SK-N-SH (cell line): ENCODE measurements around the gene ASIC4. TPM values are rescaled to one million over a fixed set of nuclear protein-coding genes. Genes with fewer than 3 reads are reported as not detected.

Experiments
- CTCF ChIA-PET: fragments of 300-600, 350-600 bp; formaldehyde crosslinking; extraction: SDS; loops from one replicate; lab custom pipeline; 2021; lab: Yijun Ruan, JAX
- POLR2A ChIA-PET: fragments of 350-600 bp; sonication (Branson Sonifier 250); formaldehyde crosslinking; extraction: SDS; loops from one replicate; lab custom pipeline; 2020; ENCODE audit warnings: antibody characterized with exemption, inconsistent platforms; lab: Yijun Ruan, JAX
- DNase-seq: peaks from one replicate; pipeline ENCODE4 v3.0.0; 2012
- H2AFZ ChIP-seq: fragments of 200-600 bp; sonication (generic); 2 replicates; pipeline ENCODE4 v1.8.1; 2016; ENCODE audit warnings: antibody characterized with exemption, mild to moderate bottlenecking, low read depth
- H3F3A ChIP-seq: fragments of 200-600 bp; sonication (generic); replicated peaks from 2 replicates; pipeline ENCODE3; 2016; ENCODE audit warnings: antibody characterized with exemption, mild to moderate bottlenecking; ENCODE audit not compliant: insufficient read depth
- H3K27ac ChIP-seq, 2 experiments: fragments of 200-500 bp in 1 of 2; fragments of 200-600 bp in 1 of 2; sonication (Bioruptor generic) in 1 of 2; sonication (generic), shearing (Covaris generic) in 1 of 2; 2 replicates each; pipeline versions ENCODE4 v1.5.1 to v1.6.1; 2014 to 2016; ENCODE audit warnings: low read depth in 2 of 2, inconsistent platforms in 1 of 2, low read length in 1 of 2, mild to moderate bottlenecking in 1 of 2, mixed read lengths in 1 of 2
- H3K27me3 ChIP-seq: fragments of 200-600 bp; sonication (generic), shearing (Covaris generic); 2 replicates; pipeline ENCODE4 v1.6.1; 2016; ENCODE audit warnings: mixed run types; ENCODE audit not compliant: insufficient read depth
- H3K36me3 ChIP-seq, 2 experiments: fragments of 200-500 bp in 1 of 2; fragments of 200-600 bp in 1 of 2; sonication (Bioruptor generic) in 1 of 2; sonication (generic) in 1 of 2; replicated peaks in 1 of 2; 2 replicates each; pipeline versions ENCODE3 to v1.5.1; 2014 to 2016; ENCODE audit warnings: low read length in 1 of 2, mild to moderate bottlenecking in 1 of 2; ENCODE audit not compliant: insufficient read depth in 2 of 2, control insufficient read depth in 1 of 2
- H3K4me1 ChIP-seq, 2 experiments: fragments of 200-500 bp in 1 of 2; fragments of 200-600 bp in 1 of 2; sonication (Bioruptor generic) in 1 of 2; sonication (generic), shearing (Covaris generic) in 1 of 2; 2 replicates each; pipeline versions ENCODE4 v1.5.1 to v1.6.1; 2014 to 2016; ENCODE audit warnings: low read depth in 1 of 2, low read length in 1 of 2, mixed run types in 1 of 2; ENCODE audit not compliant: insufficient read depth in 2 of 2, control insufficient read depth in 1 of 2
- H3K4me2 ChIP-seq: fragments of 200-600 bp; sonication (generic), shearing (Covaris generic); 2 replicates; pipeline ENCODE4 v1.6.1; 2017; ENCODE audit warnings: mixed run types
- H3K4me3 ChIP-seq, 2 experiments: fragments of 200-500 bp in 1 of 2; fragments of 200-600 bp in 1 of 2; sonication (Bioruptor generic) in 1 of 2; sonication (generic), shearing (Covaris generic) in 1 of 2; 2 replicates each; pipeline versions ENCODE4 v1.5.1 to v1.8.1; 2014 to 2016; ENCODE audit warnings: low read depth in 2 of 2, inconsistent platforms in 1 of 2, low read length in 1 of 2, mild to moderate bottlenecking in 1 of 2, mixed read lengths in 1 of 2, moderate library complexity in 1 of 2
- H3K79me2 ChIP-seq: fragments of 200-600 bp; sonication (generic); 2 replicates; pipeline ENCODE4 v1.8.1; 2017; ENCODE audit warnings: mild to moderate bottlenecking; ENCODE audit not compliant: insufficient read depth
- H3K9ac ChIP-seq: fragments of 200-600 bp; sonication (generic); 2 replicates; pipeline ENCODE4 v1.6.1; 2017; ENCODE audit warnings: mixed run types
- H3K9me2 ChIP-seq: fragments of 200-600 bp; sonication (generic); 2 replicates; pipeline ENCODE4 v1.6.1; 2017; ENCODE audit warnings: mixed run types
- H3K9me3 ChIP-seq: fragments of 200-600 bp; sonication (generic); 2 replicates; pipeline ENCODE4 v1.6.1; 2017; ENCODE audit warnings: mixed run types, mild to moderate bottlenecking, moderate library complexity
- H4K20me1 ChIP-seq: fragments of 200-600 bp; sonication (generic); 2 replicates; pipeline ENCODE4 v1.6.1; 2017; ENCODE audit warnings: mild to moderate bottlenecking, mixed run types; ENCODE audit not compliant: insufficient read depth
- CHD2 ChIP-seq: fragments of 150-350 bp; IDR thresholded peaks from 2 replicates; pipeline ENCODE4 v1.6.1; 2018; ENCODE audit warnings: low read length; ENCODE audit not compliant: partially characterized antibody
- ELF1 ChIP-seq: IDR thresholded peaks from 2 replicates; pipeline ENCODE4 v1.4.0; 2012
- EP300 ChIP-seq, 2 experiments: IDR thresholded peaks; 2 replicates each; pipeline versions ENCODE4 v1.4.0 to v1.6.1; 2012; ENCODE audit warnings: borderline replicate concordance in 1 of 2, low read depth in 1 of 2, low read length in 1 of 2
- FOSL2 ChIP-seq: IDR thresholded peaks from 2 replicates; pipeline ENCODE4 v1.4.0; 2012; ENCODE audit warnings: low read depth, mild to moderate bottlenecking, moderate library complexity, borderline replicate concordance
- FOXJ3 ChIP-seq: sonication (generic); formaldehyde crosslinking; IDR thresholded peaks from 2 replicates; pipeline ENCODE4 v1.5.1; 2020; ENCODE audit warnings: mild to moderate bottlenecking, missing genetic modification reagents
- FOXM1 ChIP-seq: IDR thresholded peaks from 2 replicates; pipeline ENCODE4 v1.4.0; 2012; ENCODE audit warnings: low read depth, mild to moderate bottlenecking
- IRF3 ChIP-seq: fragments of 150-350 bp; IDR thresholded peaks from 2 replicates; pipeline ENCODE4 v1.6.1; 2016; ENCODE audit warnings: mild to moderate bottlenecking, low read depth, low read length
- JUND ChIP-seq: IDR thresholded peaks from 2 replicates; pipeline ENCODE4 v1.4.0; 2012
- MAX ChIP-seq: IDR thresholded peaks from 2 replicates; pipeline ENCODE4 v1.4.0; 2012; ENCODE audit warnings: low read depth
- MEF2A ChIP-seq: IDR thresholded peaks from 2 replicates; pipeline ENCODE4 v1.4.0; 2012; ENCODE audit warnings: low read depth, borderline replicate concordance
- MXI1 ChIP-seq: IDR thresholded peaks from 2 replicates; pipeline ENCODE4 v1.6.1; 2012; ENCODE audit warnings: mild to moderate bottlenecking, low read depth, low read length, improper control_type of control experiment
- NFIC ChIP-seq: IDR thresholded peaks from 2 replicates; pipeline ENCODE4 v1.4.0; 2012; ENCODE audit warnings: borderline replicate concordance
- NRF1 ChIP-seq: IDR thresholded peaks from 2 replicates; pipeline ENCODE4 v1.6.1; 2012; ENCODE audit warnings: low read depth, mild to moderate bottlenecking, low read length
- PBX3 ChIP-seq: IDR thresholded peaks from 2 replicates; pipeline ENCODE4; 2012
- POLR2AphosphoS5 ChIP-seq: IDR thresholded peaks from 2 replicates; pipeline ENCODE4 v1.6.1; 2012; ENCODE audit warnings: low read depth, low read length
- RAD21 ChIP-seq: IDR thresholded peaks from 2 replicates; pipeline ENCODE4 v1.6.1; 2012; ENCODE audit warnings: mild to moderate bottlenecking, low read length
- RCOR1 ChIP-seq: fragments of 150-350 bp; IDR thresholded peaks from 2 replicates; pipeline ENCODE4 v1.6.1; 2017; ENCODE audit warnings: antibody characterized with exemption, low read length
- RXRA ChIP-seq: IDR thresholded peaks from 2 replicates; pipeline ENCODE4 v1.4.0; 2012; ENCODE audit warnings: low read depth, mild to moderate bottlenecking, borderline replicate concordance
- TCF12 ChIP-seq: IDR thresholded peaks from 2 replicates; pipeline ENCODE4 v1.4.0; 2012
- USF2 ChIP-seq: fragments of 150-350 bp; IDR thresholded peaks from 2 replicates; pipeline ENCODE4 v1.6.1; 2017; ENCODE audit warnings: antibody characterized with exemption, low read length, low read depth, borderline replicate concordance
- WGBS: methylation state at CpG from one replicate; pipeline ENCODE4 v1.1.6; 2017; ENCODE audit warnings: low lambda C conversion rate; 5-methylcytosine and 5-hydroxymethylcytosine counted together
- polyA plus RNA-seq, 3 experiments: library from polyadenylated mRNA; depleted of rRNA; stranded (reverse); fragments of >200 nt; gene quantifications; 2 replicates each; pipeline ENCODE4 v1.2.3, GENCODE V29; 2012

ASIC4 gene
- polyA plus RNA-seq, 1 of the 3 experiments (the other 2 are of a cell fraction), result 0.05 TPM

DNA sequence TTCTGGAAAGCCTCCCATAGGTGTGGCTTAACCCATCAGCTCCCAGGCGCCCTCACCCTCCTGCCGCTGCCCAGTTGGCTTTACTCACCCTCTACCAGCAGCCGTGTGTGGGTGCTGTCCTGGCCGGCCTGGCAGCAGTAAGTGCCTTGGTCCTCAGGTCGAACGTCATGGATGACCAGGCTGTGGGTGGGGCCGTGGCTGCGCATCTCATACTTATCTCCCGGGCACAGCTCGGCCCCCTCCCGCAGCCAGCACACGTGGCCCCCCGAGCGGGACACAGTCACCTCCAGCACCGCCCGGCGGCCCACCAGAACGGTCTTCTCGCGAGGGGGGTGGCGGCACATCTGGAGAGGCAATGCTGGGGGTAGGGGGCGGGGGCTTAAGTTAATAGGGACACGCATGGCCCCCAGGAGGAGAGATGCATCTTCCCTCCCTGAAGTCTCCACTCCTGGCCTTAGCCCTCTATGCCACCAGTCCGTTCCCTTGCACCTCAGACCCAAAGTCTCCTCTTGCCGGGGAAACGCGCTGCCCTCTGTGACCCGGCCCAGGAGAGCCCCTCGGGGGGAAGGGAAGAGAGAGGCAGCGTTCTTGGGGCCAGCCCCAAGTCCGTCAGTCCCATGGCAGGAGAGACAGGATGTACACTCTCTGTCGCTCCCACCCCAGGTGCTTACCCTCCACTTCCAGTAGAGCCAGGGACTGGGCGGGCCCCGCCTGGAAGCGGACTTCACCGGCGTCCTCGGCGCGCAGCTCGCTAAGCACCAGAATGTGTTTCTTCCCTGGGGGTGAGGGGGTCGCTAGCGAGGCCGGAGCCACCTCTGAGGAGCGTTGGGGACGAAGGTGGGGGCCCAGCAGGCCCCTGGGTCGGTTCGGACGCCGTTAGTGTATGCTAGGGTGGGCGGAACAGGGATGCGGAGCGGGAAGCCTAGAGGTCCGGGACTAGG lies 37.4 kb downstream of the ASIC4 start:
- H3K79me2 ChIP-seq, result no peaks in the 10 kb centered on the region
- peak overlapping the region; percentile 36 to 78; a peak in 3 of 4 replicates for H3K27ac ChIP-seq
- peak; percentile 3 for TF ChIP-seq CHD2
- no peak for TF ChIP-seq ELF1
- no peak for TF ChIP-seq POLR2AphosphoS5
- TF ChIP-seq FOXM1, result no peak
- 0 out of 2 replicates have a peak, but pooled peaks have one; percentile 14 for TF ChIP-seq USF2
- no peak for TF ChIP-seq JUND
- no peak for TF ChIP-seq PBX3
- peak; percentile 48; the same call in 1 of the 2 replicates for TF ChIP-seq NRF1
- TF ChIP-seq RAD21, result no peak
- no peak for TF ChIP-seq IRF3
- no peak for TF ChIP-seq RXRA
- TF ChIP-seq MXI1, result no peak; the same call in none of the 2 replicates
- no peak for TF ChIP-seq NFIC
- no peak for TF ChIP-seq FOXJ3 (CRISPR knock-in tag)
- no peak for TF ChIP-seq RCOR1
- TF ChIP-seq MAX, result no peak
- no peak for TF ChIP-seq MEF2A
- no peak for TF ChIP-seq EP300 (IDR thresholded peaks at IDR 0.05; ENCODE audit: borderline replicate concordance in 1 of 2, low read depth in 1 of 2, low read length in 1 of 2)
- TF ChIP-seq FOSL2, result no peak
- TF ChIP-seq TCF12, result no peak
- H3K9ac ChIP-seq, result peak overlapping the region; percentile 73
- 6% methylated on average over 17 of the region's 54 CpGs for WGBS
- H3K4me3 ChIP-seq, result peak overlapping the region; percentile 67 to 74
- POLR2A ChIA-PET, result interaction anchor here (0.8 to 2.9 kb wide), 7 partner anchors 8 to 46 kb away, joined by 3 to 25 read pairs (median 9); partner anchors contain the start of genes CHPF, INHA, OBSL1 and STK11IP
- H3K9me3 ChIP-seq, result no peaks in the 10 kb centered on the region
- no peaks in the 10 kb centered on the region for H3K27me3 ChIP-seq
- no peaks in the 10 kb centered on the region for H3K9me2 ChIP-seq
- CTCF ChIA-PET, result interaction anchor here (1.1 to 3.9 kb wide), 10 partner anchors 9 to 149 kb away, joined by 3 to 36 read pairs (median 4); partner anchors contain the start of gene STK11IP
- no peaks in the 10 kb centered on the region for H3F3A ChIP-seq
- DNase-seq, result peak; percentile 86
- H3K36me3 ChIP-seq, result no peaks in the 10 kb centered on the region
- H2AFZ ChIP-seq, result peak overlapping the region; percentile 96
- H4K20me1 ChIP-seq, result no peaks in the 10 kb centered on the region
- H3K4me2 ChIP-seq, result peak overlapping the region; percentile 98
- peaks cover 0 to 27% of the 10 kb centered on the region in 2 experiments; a peak in 1 of 4 replicates for H3K4me1 ChIP-seq
